ENCODE results near the gene PKP1.

GRCh38 chr1:201298396-201299381, 15.4 kb downstream of the PKP1 start:
- TF ChIP-seq POLR2AphosphoS5 (IDR thresholded peaks at IDR 0.05; ENCODE audit: borderline replicate concordance, low read depth, low read length) (no peak), EZH2 (IDR thresholded peaks at IDR 0.05) (no peak)

Data from SK-N-MC (cell line).